AG04449 (cell line): Measurements from ENCODE around the gene IFFO2.

ENCODE experiments used
- CTCF ChIA-PET: fragments of 350-600 bp; formaldehyde crosslinking; extraction: SDS; loops from one replicate; lab custom pipeline; 2021; ENCODE audit warnings: antibody characterized with exemption; lab: Yijun Ruan, JAX
- POLR2A ChIA-PET: fragments of 400-600, 350-600 bp; formaldehyde crosslinking; extraction: SDS; loops from one replicate; lab custom pipeline; 2020; ENCODE audit warnings: antibody characterized with exemption, inconsistent platforms; lab: Yijun Ruan, JAX
- DNase-seq: peaks from one replicate; pipeline ENCODE4 v3.0.0-alpha.2; 2010; ENCODE audit warnings: low read depth, low spot score
- H3K4me3 ChIP-seq: 2 replicates; pipeline ENCODE4 v1.5.1; 2011; ENCODE audit warnings: low read depth, mild to moderate bottlenecking, control low read depth, low read length
- TF ChIP-seq, protein P1 (sequence below): IDR thresholded peaks from one replicate; pipeline ENCODE4 v1.5.1; 2011; ENCODE audit warnings: mild to moderate bottlenecking, moderate library complexity, low read length, control low read depth, inconsistent platforms; ENCODE audit not compliant: insufficient read depth; ENCODE audit errors: missing control alignments

The IFFO2 gene

DNA sequence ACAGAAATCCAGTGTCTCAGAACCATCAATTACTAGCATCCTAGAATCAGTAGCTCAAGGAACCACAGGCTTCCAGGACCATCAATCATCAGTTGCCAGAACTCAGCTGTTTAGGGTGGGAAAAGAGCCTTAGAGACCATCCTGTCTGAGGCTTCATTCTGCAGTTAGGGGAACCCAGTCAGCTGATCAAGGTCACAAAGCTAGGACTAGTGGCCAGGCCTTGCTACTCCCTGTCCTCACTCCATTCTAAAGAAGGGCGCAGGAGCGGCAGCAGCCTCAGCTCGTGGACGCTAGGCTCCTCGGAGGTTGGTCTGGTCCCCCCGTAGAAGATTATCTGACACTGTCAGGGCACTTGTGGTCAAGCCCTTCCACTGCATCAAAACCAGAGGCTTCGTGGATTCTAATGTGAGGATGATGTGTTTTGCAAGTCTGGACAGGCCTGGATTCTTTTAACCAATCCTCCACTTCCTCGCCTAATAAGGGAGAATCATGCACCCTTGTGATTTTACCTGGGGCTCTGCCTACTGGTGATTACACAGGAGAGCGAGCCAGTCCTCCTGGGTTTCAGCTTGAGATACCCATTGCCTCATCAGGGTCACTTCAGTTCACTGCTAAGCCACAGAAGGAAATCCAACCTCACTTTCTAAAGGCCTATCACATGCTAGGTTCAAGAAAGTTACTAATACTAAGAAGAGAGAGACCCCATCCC, 41.7 kb upstream of the IFFO2 start:
- DNase-seq: no peak
- ChIA-PET POLR2A (no interaction called here), CTCF (no interaction called here)
- no peak overlapping the region for H3K4me3 ChIP-seq
- TF ChIP-seq, protein P1, sequence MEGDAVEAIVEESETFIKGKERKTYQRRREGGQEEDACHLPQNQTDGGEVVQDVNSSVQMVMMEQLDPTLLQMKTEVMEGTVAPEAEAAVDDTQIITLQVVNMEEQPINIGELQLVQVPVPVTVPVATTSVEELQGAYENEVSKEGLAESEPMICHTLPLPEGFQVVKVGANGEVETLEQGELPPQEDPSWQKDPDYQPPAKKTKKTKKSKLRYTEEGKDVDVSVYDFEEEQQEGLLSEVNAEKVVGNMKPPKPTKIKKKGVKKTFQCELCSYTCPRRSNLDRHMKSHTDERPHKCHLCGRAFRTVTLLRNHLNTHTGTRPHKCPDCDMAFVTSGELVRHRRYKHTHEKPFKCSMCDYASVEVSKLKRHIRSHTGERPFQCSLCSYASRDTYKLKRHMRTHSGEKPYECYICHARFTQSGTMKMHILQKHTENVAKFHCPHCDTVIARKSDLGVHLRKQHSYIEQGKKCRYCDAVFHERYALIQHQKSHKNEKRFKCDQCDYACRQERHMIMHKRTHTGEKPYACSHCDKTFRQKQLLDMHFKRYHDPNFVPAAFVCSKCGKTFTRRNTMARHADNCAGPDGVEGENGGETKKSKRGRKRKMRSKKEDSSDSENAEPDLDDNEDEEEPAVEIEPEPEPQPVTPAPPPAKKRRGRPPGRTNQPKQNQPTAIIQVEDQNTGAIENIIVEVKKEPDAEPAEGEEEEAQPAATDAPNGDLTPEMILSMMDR: no peak

DNA sequence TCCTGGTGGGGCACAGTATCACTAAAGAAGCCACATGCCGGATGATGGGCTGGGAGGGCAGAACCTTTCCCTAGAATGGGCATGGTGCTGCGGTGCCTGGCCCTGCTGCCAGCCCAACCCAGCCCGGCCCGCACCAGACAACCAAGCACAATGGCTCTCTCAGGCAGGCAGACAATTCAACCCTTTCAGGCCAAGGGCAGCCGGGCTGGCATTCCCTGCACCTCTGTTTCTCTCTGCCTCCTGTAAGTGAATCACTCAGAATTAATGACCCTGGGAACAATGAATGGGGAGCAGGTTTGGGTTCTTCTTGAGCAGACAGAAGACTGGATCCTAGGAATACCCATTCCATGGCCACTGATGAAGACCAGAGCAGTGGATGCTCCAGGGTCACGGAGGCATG, 41.0 kb upstream of the IFFO2 start:
- no peak for DNase-seq
- ChIA-PET POLR2A (no interaction called here), CTCF (no interaction called here)
- TF ChIP-seq, protein P1: no peak
- H3K4me3 ChIP-seq: no peak overlapping the region

DNA sequence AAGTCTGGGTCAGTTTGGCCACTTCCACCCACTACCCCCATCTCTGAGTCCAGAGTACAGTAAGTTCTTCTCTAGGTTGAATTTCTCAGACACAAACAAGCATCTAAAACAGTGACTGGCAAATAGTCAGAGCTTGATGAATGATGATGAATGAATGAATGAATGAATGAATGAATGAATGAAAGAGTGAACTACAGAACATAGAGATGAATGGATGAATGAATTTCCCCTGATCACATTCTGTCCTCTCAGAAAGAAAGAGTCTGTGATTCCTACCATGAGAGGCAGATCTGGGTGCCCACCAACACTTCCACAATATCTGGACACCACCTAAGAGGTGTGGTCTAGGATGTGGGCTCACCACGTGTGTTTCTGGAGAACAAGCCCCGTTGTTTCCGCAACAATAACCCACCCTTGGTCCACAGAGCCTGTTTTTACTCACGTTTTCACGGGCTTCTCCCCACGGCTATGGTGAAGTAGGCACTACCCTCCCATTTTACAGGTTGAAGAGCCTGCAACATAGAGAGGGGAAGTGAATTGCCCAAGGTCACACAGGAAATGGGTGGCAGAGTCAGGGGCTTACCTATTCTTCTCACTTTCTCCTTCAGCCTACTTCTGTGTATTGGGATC, 40.2 kb upstream of the IFFO2 start:
- TF ChIP-seq, protein P1: no peak
- H3K4me3 ChIP-seq: no peak overlapping the region
- POLR2A ChIA-PET: no interaction called here
- DNase-seq: no peak
- CTCF ChIA-PET: no interaction called here

DNA sequence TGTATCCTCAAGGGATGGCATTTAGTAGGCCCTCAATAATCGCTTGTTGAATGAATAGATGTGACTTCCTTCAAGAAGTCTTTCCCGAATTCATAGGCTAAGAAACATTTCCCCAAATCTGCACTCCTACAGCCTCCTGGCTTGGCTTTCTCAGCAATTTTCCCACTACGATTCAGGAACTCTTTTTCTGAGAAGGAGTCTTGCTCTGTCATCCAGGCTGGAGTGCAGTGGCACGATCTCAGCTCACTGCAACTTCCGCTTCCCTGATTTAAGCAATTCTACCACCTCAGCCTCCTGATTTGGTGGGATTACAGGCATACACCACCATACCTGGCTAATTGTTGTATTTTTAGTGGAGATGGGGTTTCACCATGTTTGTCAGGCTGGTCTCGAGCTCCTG, 37.9 kb upstream of the IFFO2 start:
- no peak for DNase-seq
- H3K4me3 ChIP-seq: no peak overlapping the region
- TF ChIP-seq, protein P1: no peak
- POLR2A ChIA-PET: no interaction called here
- CTCF ChIA-PET: interaction anchor here (1.1 to 1.8 kb wide), 2 partner anchors 15 to 82 kb away, joined by 3 to 5 read pairs; no protein-coding TSS in a partner anchor

DNA sequence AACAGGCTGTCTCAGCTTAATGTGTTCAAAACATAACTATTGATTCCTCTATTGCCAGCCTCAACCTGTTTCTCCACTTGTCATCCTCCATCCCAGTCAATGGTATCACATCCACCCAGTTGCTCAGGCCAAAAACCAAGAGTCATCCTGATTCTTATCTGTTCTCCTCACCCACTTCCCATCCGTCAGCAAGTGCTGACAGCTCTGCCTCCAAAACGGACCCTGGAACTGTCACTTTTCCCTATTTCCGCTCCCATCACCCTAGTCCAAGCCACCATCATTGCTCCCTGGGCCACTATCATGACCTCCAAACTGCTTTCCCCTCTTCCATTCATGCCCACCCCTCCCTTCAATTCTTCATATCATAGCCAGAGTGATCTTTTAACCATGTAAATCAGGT, 36.2 kb upstream of the IFFO2 start:
- TF ChIP-seq, protein P1: no peak
- H3K4me3 ChIP-seq: no peak overlapping the region
- POLR2A ChIA-PET: no interaction called here
- no peak for DNase-seq
- CTCF ChIA-PET: interaction anchor here (1.0 kb wide), 1 partner anchor 9 kb away, joined by 3 read pairs; no protein-coding TSS in a partner anchor

DNA sequence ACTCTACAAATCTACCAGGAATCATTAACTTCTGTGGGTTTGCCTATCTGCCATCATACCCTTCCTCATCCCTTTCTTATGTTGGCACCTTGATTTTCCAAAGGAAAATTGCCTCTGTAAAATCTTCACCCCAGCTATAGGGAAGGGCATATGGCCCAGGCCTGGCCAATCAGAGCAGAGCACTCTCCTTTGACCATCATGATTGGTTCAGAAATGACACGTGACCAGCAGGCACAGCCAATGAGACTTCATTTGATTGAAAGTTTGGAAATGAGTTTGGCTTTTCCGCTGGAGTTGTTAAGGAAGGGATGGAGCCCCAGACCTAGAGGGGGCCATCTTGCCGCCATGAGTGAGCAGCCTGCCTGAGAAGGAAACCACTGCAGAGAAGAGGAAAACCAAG, 35.1 kb upstream of the IFFO2 start:
- no peak for DNase-seq
- H3K4me3 ChIP-seq: no peak overlapping the region
- TF ChIP-seq, protein P1: no peak
- CTCF ChIA-PET: interaction anchor here (1.0 to 1.6 kb wide), 2 partner anchors 8 to 78 kb away, joined by 3 read pairs; no protein-coding TSS in a partner anchor
- POLR2A ChIA-PET: no interaction called here
